H1 (cell line): ENCODE data around the gene EML1.

Source experiments
- CTCF ChIP-seq, 3 experiments: IDR thresholded peaks; 1 replicate in 2 of 3; 2 replicates in 1 of 3; pipeline versions ENCODE4 v1.5.1 to v1.6.1; 2011; ENCODE audit warnings: low read length in 3 of 3, mild to moderate bottlenecking in 3 of 3, inconsistent platforms in 2 of 3, low read depth in 1 of 3, moderate library complexity in 1 of 3; ENCODE audit not compliant: insufficient read depth in 1 of 3; ENCODE audit errors: control extremely low read depth in 1 of 3
- RAD21 ChIP-seq, 2 experiments: IDR thresholded peaks in 1 of 2; conservative IDR thresholded peaks in 1 of 2; 2 replicates each; pipeline ENCODE4 v1.6.1; 2011; ENCODE audit warnings: low read depth in 2 of 2, low read length in 2 of 2, improper control_type of control experiment in 1 of 2, inconsistent platforms in 1 of 2, mild to moderate bottlenecking in 1 of 2, moderate library complexity in 1 of 2

GRCh38 chr14:99966912-99967311 is 173.7 kb downstream of the EML1 start:
- TF ChIP-seq CTCF (IDR thresholded peaks at IDR 0.05; ENCODE audit: control extremely low read depth in 1 of 3, insufficient read depth in 1 of 3, low read depth in 1 of 3, low read length in 3 of 3) (no peak), RAD21 (IDR thresholded peaks at IDR 0.05 in 1 of 2, conservative IDR thresholded peaks at IDR 0.05 in 1 of 2; ENCODE audit: low read depth in 2 of 2, low read length in 2 of 2) (no peak)
